Astrocyte (in vitro differentiated cells and primary cell): ENCODE measurements around the gene SERPINA5.

Experiments
- EZH2 ChIP-seq: IDR thresholded peaks from 2 replicates; pipeline ENCODE4 v1.6.1; 2012; ENCODE audit warnings: mild to moderate bottlenecking, low read length, inconsistent platforms; ENCODE audit not compliant: insufficient read depth
- TF ChIP-seq, protein P1 (sequence below): IDR thresholded peaks from 2 replicates; pipeline ENCODE4 v1.5.1; 2011; ENCODE audit warnings: low read depth, mild to moderate bottlenecking, inconsistent platforms, low read length, moderate library complexity; ENCODE audit not compliant: insufficient read depth

DNA sequence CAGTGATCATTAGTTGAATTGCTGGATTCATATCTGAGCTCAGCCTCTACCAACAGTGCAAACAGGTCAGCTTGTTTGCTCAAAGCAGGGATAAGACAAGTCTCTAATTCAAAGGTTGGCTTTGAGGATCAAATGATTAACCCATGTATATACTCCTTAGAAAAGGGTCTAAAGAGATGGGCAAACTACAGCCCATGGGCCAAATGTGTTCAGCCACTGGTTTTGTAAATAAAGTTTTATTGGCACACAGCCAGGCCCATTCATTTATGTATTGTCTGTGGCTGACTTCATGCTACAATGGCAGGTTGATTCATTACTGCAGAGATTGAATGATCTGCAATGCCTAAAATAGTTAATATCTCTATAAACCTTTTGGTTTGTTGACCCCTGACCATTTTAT lies 16.8 kb upstream of the SERPINA5 start:
- TF ChIP-seq, protein P1, sequence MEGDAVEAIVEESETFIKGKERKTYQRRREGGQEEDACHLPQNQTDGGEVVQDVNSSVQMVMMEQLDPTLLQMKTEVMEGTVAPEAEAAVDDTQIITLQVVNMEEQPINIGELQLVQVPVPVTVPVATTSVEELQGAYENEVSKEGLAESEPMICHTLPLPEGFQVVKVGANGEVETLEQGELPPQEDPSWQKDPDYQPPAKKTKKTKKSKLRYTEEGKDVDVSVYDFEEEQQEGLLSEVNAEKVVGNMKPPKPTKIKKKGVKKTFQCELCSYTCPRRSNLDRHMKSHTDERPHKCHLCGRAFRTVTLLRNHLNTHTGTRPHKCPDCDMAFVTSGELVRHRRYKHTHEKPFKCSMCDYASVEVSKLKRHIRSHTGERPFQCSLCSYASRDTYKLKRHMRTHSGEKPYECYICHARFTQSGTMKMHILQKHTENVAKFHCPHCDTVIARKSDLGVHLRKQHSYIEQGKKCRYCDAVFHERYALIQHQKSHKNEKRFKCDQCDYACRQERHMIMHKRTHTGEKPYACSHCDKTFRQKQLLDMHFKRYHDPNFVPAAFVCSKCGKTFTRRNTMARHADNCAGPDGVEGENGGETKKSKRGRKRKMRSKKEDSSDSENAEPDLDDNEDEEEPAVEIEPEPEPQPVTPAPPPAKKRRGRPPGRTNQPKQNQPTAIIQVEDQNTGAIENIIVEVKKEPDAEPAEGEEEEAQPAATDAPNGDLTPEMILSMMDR, result no peak
- TF ChIP-seq EZH2, result no peak
